SK-N-SH (cell line): Measurements from ENCODE around the gene UBXN1. TPM values are rescaled to one million over a fixed set of nuclear protein-coding genes. Genes with fewer than 3 reads are reported as not detected.
A peak's percentile ranks its signal among the peaks of the same experiment; 100 is the strongest.
"Not testable (repeated sequence)": the region's sequence is repeated elsewhere in the genome, so short reads cannot be mapped to it uniquely, and the experiment has no call there.

ENCODE experiments used
- CTCF ChIA-PET: fragments of 300-600, 350-600 bp; formaldehyde crosslinking; extraction: SDS; loops from one replicate; lab custom pipeline; 2021; lab: Yijun Ruan, JAX
- POLR2A ChIA-PET: fragments of 350-600 bp; sonication (Branson Sonifier 250); formaldehyde crosslinking; extraction: SDS; loops from one replicate; lab custom pipeline; 2020; ENCODE audit warnings: antibody characterized with exemption, inconsistent platforms; lab: Yijun Ruan, JAX
- DNase-seq: peaks from one replicate; pipeline ENCODE4 v3.0.0; 2012
- H2AFZ ChIP-seq: fragments of 200-600 bp; sonication (generic); 2 replicates; pipeline ENCODE4 v1.8.1; 2016; ENCODE audit warnings: antibody characterized with exemption, mild to moderate bottlenecking, low read depth
- H3F3A ChIP-seq: fragments of 200-600 bp; sonication (generic); replicated peaks from 2 replicates; pipeline ENCODE3; 2016; ENCODE audit warnings: antibody characterized with exemption, mild to moderate bottlenecking; ENCODE audit not compliant: insufficient read depth
- H3K27ac ChIP-seq, 2 experiments: fragments of 200-500 bp in 1 of 2; fragments of 200-600 bp in 1 of 2; sonication (Bioruptor generic) in 1 of 2; sonication (generic), shearing (Covaris generic) in 1 of 2; 2 replicates each; pipeline versions ENCODE4 v1.5.1 to v1.6.1; 2014 to 2016; ENCODE audit warnings: low read depth in 2 of 2, inconsistent platforms in 1 of 2, low read length in 1 of 2, mild to moderate bottlenecking in 1 of 2, mixed read lengths in 1 of 2
- H3K27me3 ChIP-seq: fragments of 200-600 bp; sonication (generic), shearing (Covaris generic); 2 replicates; pipeline ENCODE4 v1.6.1; 2016; ENCODE audit warnings: mixed run types; ENCODE audit not compliant: insufficient read depth
- H3K36me3 ChIP-seq, 2 experiments: fragments of 200-500 bp in 1 of 2; fragments of 200-600 bp in 1 of 2; sonication (Bioruptor generic) in 1 of 2; sonication (generic) in 1 of 2; replicated peaks in 1 of 2; 2 replicates each; pipeline versions ENCODE3 to v1.5.1; 2014 to 2016; ENCODE audit warnings: low read length in 1 of 2, mild to moderate bottlenecking in 1 of 2; ENCODE audit not compliant: insufficient read depth in 2 of 2, control insufficient read depth in 1 of 2
- H3K4me1 ChIP-seq, 2 experiments: fragments of 200-500 bp in 1 of 2; fragments of 200-600 bp in 1 of 2; sonication (Bioruptor generic) in 1 of 2; sonication (generic), shearing (Covaris generic) in 1 of 2; 2 replicates each; pipeline versions ENCODE4 v1.5.1 to v1.6.1; 2014 to 2016; ENCODE audit warnings: low read depth in 1 of 2, low read length in 1 of 2, mixed run types in 1 of 2; ENCODE audit not compliant: insufficient read depth in 2 of 2, control insufficient read depth in 1 of 2
- H3K4me2 ChIP-seq: fragments of 200-600 bp; sonication (generic), shearing (Covaris generic); 2 replicates; pipeline ENCODE4 v1.6.1; 2017; ENCODE audit warnings: mixed run types
- H3K4me3 ChIP-seq, 2 experiments: fragments of 200-500 bp in 1 of 2; fragments of 200-600 bp in 1 of 2; sonication (Bioruptor generic) in 1 of 2; sonication (generic), shearing (Covaris generic) in 1 of 2; 2 replicates each; pipeline versions ENCODE4 v1.5.1 to v1.8.1; 2014 to 2016; ENCODE audit warnings: low read depth in 2 of 2, inconsistent platforms in 1 of 2, low read length in 1 of 2, mild to moderate bottlenecking in 1 of 2, mixed read lengths in 1 of 2, moderate library complexity in 1 of 2
- H3K79me2 ChIP-seq: fragments of 200-600 bp; sonication (generic); 2 replicates; pipeline ENCODE4 v1.8.1; 2017; ENCODE audit warnings: mild to moderate bottlenecking; ENCODE audit not compliant: insufficient read depth
- H3K9ac ChIP-seq: fragments of 200-600 bp; sonication (generic); 2 replicates; pipeline ENCODE4 v1.6.1; 2017; ENCODE audit warnings: mixed run types
- H3K9me2 ChIP-seq: fragments of 200-600 bp; sonication (generic); 2 replicates; pipeline ENCODE4 v1.6.1; 2017; ENCODE audit warnings: mixed run types
- H3K9me3 ChIP-seq: fragments of 200-600 bp; sonication (generic); 2 replicates; pipeline ENCODE4 v1.6.1; 2017; ENCODE audit warnings: mixed run types, mild to moderate bottlenecking, moderate library complexity
- H4K20me1 ChIP-seq: fragments of 200-600 bp; sonication (generic); 2 replicates; pipeline ENCODE4 v1.6.1; 2017; ENCODE audit warnings: mild to moderate bottlenecking, mixed run types; ENCODE audit not compliant: insufficient read depth
- CHD2 ChIP-seq: fragments of 150-350 bp; IDR thresholded peaks from 2 replicates; pipeline ENCODE4 v1.6.1; 2018; ENCODE audit warnings: low read length; ENCODE audit not compliant: partially characterized antibody
- ELF1 ChIP-seq: IDR thresholded peaks from 2 replicates; pipeline ENCODE4 v1.4.0; 2012
- FOSL2 ChIP-seq: IDR thresholded peaks from 2 replicates; pipeline ENCODE4 v1.4.0; 2012; ENCODE audit warnings: low read depth, mild to moderate bottlenecking, moderate library complexity, borderline replicate concordance
- GABPA ChIP-seq: IDR thresholded peaks from 2 replicates; pipeline ENCODE4 v1.4.0; 2012; ENCODE audit warnings: low read depth, mild to moderate bottlenecking
- JUND ChIP-seq: IDR thresholded peaks from 2 replicates; pipeline ENCODE4 v1.4.0; 2012
- MEF2A ChIP-seq: IDR thresholded peaks from 2 replicates; pipeline ENCODE4 v1.4.0; 2012; ENCODE audit warnings: low read depth, borderline replicate concordance
- NRF1 ChIP-seq: IDR thresholded peaks from 2 replicates; pipeline ENCODE4 v1.6.1; 2012; ENCODE audit warnings: low read depth, mild to moderate bottlenecking, low read length
- RXRA ChIP-seq: IDR thresholded peaks from 2 replicates; pipeline ENCODE4 v1.4.0; 2012; ENCODE audit warnings: low read depth, mild to moderate bottlenecking, borderline replicate concordance
- USF2 ChIP-seq: fragments of 150-350 bp; IDR thresholded peaks from 2 replicates; pipeline ENCODE4 v1.6.1; 2017; ENCODE audit warnings: antibody characterized with exemption, low read length, low read depth, borderline replicate concordance
- YY1 ChIP-seq: IDR thresholded peaks from 2 replicates; pipeline ENCODE4 v1.4.0; 2012; ENCODE audit warnings: low read depth, mild to moderate bottlenecking
- WGBS: methylation state at CpG from one replicate; pipeline ENCODE4 v1.1.6; 2017; ENCODE audit warnings: low lambda C conversion rate; 5-methylcytosine and 5-hydroxymethylcytosine counted together
- polyA plus RNA-seq, 3 experiments: library from polyadenylated mRNA; depleted of rRNA; stranded (reverse); fragments of >200 nt; gene quantifications; 2 replicates each; pipeline ENCODE4 v1.2.3, GENCODE V29; 2012
- TF ChIP-seq, protein P1 (sequence below): fragments of 150-350 bp; IDR thresholded peaks from 2 replicates; pipeline ENCODE4 v1.6.1; 2016; ENCODE audit warnings: mild to moderate bottlenecking, low read depth, low read length
- TF ChIP-seq, protein P2 (sequence below): IDR thresholded peaks from 2 replicates; pipeline ENCODE4 v1.6.1; 2012; ENCODE audit warnings: mild to moderate bottlenecking, low read depth, low read length, moderate library complexity

UBXN1 gene
- polyA plus RNA-seq, 1 of the 3 experiments (the other 2 are of a cell fraction): 256 TPM

- peak overlapping the region; percentile 73 for H3K4me2 ChIP-seq
- POLR2A ChIA-PET: interaction anchor here (0.8 to 3.3 kb wide), 9 partner anchors 10 to 132 kb away, joined by 3 to 26 read pairs (median 5); partner anchors contain the start of genes C11orf98, CSKMT, EEF1G and HNRNPUL2
- H3K36me3 ChIP-seq: peaks cover 16 to 19% of the 10 kb centered on the region in 2 experiments
- H3F3A ChIP-seq: peaks cover 22% of the 10 kb centered on the region
- no peaks in the 10 kb centered on the region for H3K9me2 ChIP-seq
- H4K20me1 ChIP-seq: no peaks in the 10 kb centered on the region
- peak overlapping the region; percentile 80 for H3K9ac ChIP-seq
- H3K27ac ChIP-seq: peak overlapping the region; percentile 84 to 93
- H3K4me3 ChIP-seq: peak overlapping the region; percentile 67 to 70
- H3K4me1 ChIP-seq: peaks cover 22 to 45% of the 10 kb centered on the region in 2 experiments; a peak in 3 of 4 replicates
- CTCF ChIA-PET: interaction anchor here (1.1 to 6.6 kb wide), 5 partner anchors 11 to 81 kb away, joined by 4 to 48 read pairs (median 6); partner anchors contain the start of genes HNRNPUL2 and TMEM179B
- H3K9me3 ChIP-seq: no peaks in the 10 kb centered on the region
- 25% methylated on average over 7 of the region's 7 CpGs for WGBS
- H2AFZ ChIP-seq: peak overlapping the region; percentile 50; the same call in 1 of the 2 replicates
- H3K27me3 ChIP-seq: no peaks in the 10 kb centered on the region
- DNase-seq: peak; percentile 65
- no peak for TF ChIP-seq YY1
- TF ChIP-seq, protein P1, sequence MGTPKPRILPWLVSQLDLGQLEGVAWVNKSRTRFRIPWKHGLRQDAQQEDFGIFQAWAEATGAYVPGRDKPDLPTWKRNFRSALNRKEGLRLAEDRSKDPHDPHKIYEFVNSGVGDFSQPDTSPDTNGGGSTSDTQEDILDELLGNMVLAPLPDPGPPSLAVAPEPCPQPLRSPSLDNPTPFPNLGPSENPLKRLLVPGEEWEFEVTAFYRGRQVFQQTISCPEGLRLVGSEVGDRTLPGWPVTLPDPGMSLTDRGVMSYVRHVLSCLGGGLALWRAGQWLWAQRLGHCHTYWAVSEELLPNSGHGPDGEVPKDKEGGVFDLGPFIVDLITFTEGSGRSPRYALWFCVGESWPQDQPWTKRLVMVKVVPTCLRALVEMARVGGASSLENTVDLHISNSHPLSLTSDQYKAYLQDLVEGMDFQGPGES: no peak
- TF ChIP-seq, protein P2, sequence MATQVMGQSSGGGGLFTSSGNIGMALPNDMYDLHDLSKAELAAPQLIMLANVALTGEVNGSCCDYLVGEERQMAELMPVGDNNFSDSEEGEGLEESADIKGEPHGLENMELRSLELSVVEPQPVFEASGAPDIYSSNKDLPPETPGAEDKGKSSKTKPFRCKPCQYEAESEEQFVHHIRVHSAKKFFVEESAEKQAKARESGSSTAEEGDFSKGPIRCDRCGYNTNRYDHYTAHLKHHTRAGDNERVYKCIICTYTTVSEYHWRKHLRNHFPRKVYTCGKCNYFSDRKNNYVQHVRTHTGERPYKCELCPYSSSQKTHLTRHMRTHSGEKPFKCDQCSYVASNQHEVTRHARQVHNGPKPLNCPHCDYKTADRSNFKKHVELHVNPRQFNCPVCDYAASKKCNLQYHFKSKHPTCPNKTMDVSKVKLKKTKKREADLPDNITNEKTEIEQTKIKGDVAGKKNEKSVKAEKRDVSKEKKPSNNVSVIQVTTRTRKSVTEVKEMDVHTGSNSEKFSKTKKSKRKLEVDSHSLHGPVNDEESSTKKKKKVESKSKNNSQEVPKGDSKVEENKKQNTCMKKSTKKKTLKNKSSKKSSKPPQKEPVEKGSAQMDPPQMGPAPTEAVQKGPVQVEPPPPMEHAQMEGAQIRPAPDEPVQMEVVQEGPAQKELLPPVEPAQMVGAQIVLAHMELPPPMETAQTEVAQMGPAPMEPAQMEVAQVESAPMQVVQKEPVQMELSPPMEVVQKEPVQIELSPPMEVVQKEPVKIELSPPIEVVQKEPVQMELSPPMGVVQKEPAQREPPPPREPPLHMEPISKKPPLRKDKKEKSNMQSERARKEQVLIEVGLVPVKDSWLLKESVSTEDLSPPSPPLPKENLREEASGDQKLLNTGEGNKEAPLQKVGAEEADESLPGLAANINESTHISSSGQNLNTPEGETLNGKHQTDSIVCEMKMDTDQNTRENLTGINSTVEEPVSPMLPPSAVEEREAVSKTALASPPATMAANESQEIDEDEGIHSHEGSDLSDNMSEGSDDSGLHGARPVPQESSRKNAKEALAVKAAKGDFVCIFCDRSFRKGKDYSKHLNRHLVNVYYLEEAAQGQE: no peak
- TF ChIP-seq JUND: no peak
- no peak for TF ChIP-seq MEF2A
- no peak for TF ChIP-seq RXRA
- no peak for TF ChIP-seq USF2
- no peak for TF ChIP-seq NRF1
- TF ChIP-seq CHD2: no peak
- TF ChIP-seq ELF1: no peak
- TF ChIP-seq FOSL2: no peak
- no peak for TF ChIP-seq GABPA
- peaks cover 12% of the 10 kb centered on the region; the same call in 1 of the 2 replicates for H3K79me2 ChIP-seq
These were observed 26.5 kb upstream of the UBXN1 start for GRCh38 chr11:62705413-62705812.

DNA sequence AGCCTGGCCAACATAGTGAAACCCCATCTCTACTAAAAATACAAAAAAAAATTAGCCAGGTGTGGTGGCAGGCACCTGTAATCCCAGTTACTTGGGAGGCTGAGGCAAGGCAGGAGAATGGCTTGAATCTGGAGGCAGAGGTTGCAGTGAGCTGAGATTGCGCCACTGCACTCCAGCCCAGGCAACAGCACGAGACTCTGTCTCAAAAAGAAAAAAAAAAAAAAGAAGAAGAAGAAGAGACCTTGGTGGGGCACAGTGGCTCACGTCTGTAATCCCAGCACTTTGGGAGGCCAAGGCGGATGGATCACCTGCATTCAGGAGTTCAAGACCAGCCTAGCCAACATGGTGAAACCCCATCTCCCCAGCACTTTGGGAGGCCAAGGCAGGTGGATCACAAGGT lies 25.0 kb upstream of the UBXN1 start:
- CTCF ChIA-PET: interaction anchor here (1.1 to 6.6 kb wide), 2 partner anchors 9 to 23 kb away, joined by 3 to 48 read pairs; no protein-coding TSS in a partner anchor
- H3K27ac ChIP-seq: not testable (repeated sequence)
- WGBS: 100% methylated on average over 4 of the region's 4 CpGs

More for the DNA sequence above, 25.0 kb upstream of the UBXN1 start:
- not testable (repeated sequence) for H3K4me2 ChIP-seq, H3K27me3 ChIP-seq, H3K4me3 ChIP-seq, DNase-seq, H3K9me3 ChIP-seq, H3K9me2 ChIP-seq, H3K9ac ChIP-seq, H2AFZ ChIP-seq, H4K20me1 ChIP-seq
- Histone ChIP-seq H3K36me3 (peaks cover 9 to 17% of the 10 kb centered on the region in 2 experiments), H3K4me1 (peaks cover 13 to 35% of the 10 kb centered on the region in 2 experiments; a peak in 2 of 4 replicates), H3F3A (peaks cover 13% of the 10 kb centered on the region), H3K79me2 (peaks cover 12% of the 10 kb centered on the region; the same call in 1 of the 2 replicates)
- POLR2A ChIA-PET: interaction anchor here (0.7 kb wide), 1 partner anchor 834 kb away, joined by 4 read pairs; no protein-coding TSS in a partner anchor
